ENCODE data around the gene GALNT8. TPM values are rescaled to one million over a fixed set of nuclear protein-coding genes. Genes with fewer than 3 reads are reported as not detected.

Gene GALNT8
- total and polyA plus RNA-seq, 2 of the 8 experiments (the other 6 are each of a cell fraction or from before 2014, with no cell fraction given): 4.7 to 8.3 TPM

- CTCF ChIA-PET (ENCODE audit: partially characterized antibody): no interaction called here
- no peak for FAIRE-seq
- H3K23me2 ChIP-seq (ENCODE audit: low read depth, low read length): no peaks in the 10 kb centered on the region; the same call in 1 of the 2 replicates
- peaks cover 0 to 5% of the 10 kb centered on the region in 2 experiments; a peak in 1 of 4 replicates for H3K9me3 ChIP-seq (ENCODE audit: insufficient read depth in 2 of 2, low read depth in 1 of 2, low read length in 1 of 2)
- no peak for DNase-seq (ENCODE audit: low read depth in 1 of 2, low spot score in 2 of 2)
- no peak overlapping the region for H2AK5ac ChIP-seq (ENCODE audit: low read depth, low read length)
- no peak overlapping the region for H2BK120ac ChIP-seq (replicated peaks; ENCODE audit: low read depth, low read length)
- no peaks in the 10 kb centered on the region for H3K79me1 ChIP-seq (ENCODE audit: low read depth, low read length)
- no peak overlapping the region for H2BK5ac ChIP-seq (ENCODE audit: low read depth, low read length)
- H4K8ac ChIP-seq (ENCODE audit: extremely low read depth, insufficient read depth, low read length): no peak overlapping the region
- H4K5ac ChIP-seq (ENCODE audit: insufficient read length, low read depth, low read length): no peak overlapping the region
- 88% methylated on average over 3 of the region's 3 CpGs; no CpG with 5 or more reads in 1 of the 2 experiments for WGBS, 2 experiments (ENCODE audit: extremely low coverage in 1 of 2, insufficient coverage in 1 of 2, insufficient read length in 1 of 2, insufficient replicate concordance in 2 of 2, low coverage in 1 of 2, low lambda C conversion rate in 2 of 2, missing lambda C conversion rate in 1 of 2)
- TF ChIP-seq PHF8 (conservative IDR thresholded peaks at IDR 0.05; ENCODE audit: low read depth, low read length): no peak
- no peak for TF ChIP-seq POLR2A (IDR thresholded peaks at IDR 0.05; ENCODE audit: control extremely low read depth in 1 of 2, low read depth in 2 of 2, low read length in 2 of 2)
- no peak for TF ChIP-seq KDM4A (IDR thresholded peaks at IDR 0.05; ENCODE audit: low read depth, low read length, severe bottlenecking)
- no peak for TF ChIP-seq ATF3 (IDR thresholded peaks at IDR 0.05; ENCODE audit: insufficient read depth, low read depth, low read length)
- no peak for TF ChIP-seq SP4 (IDR thresholded peaks at IDR 0.05; ENCODE audit: low read length)
- no peak for TF ChIP-seq CTBP2 (IDR thresholded peaks at IDR 0.05; ENCODE audit: borderline replicate concordance, insufficient read depth, insufficient read length, low read length)
- no peak for TF ChIP-seq TCF12 (IDR thresholded peaks at IDR 0.05; ENCODE audit: low read depth, low read length)
- TF ChIP-seq CBX8 (IDR thresholded peaks at IDR 0.05; ENCODE audit: borderline replicate concordance, low read depth, low read length): no peak
- no peak for TF ChIP-seq JUN (IDR thresholded peaks at IDR 0.05; ENCODE audit: low read depth, low read length)
- H3K79me2 ChIP-seq (ENCODE audit: control insufficient read depth in 1 of 2, insufficient read depth in 2 of 2, low read length in 2 of 2): no peaks in the 10 kb centered on the region
- no peaks in the 10 kb centered on the region for H4K20me1 ChIP-seq (replicated peaks in 1 of 2; ENCODE audit: control insufficient read depth in 1 of 2, insufficient read depth in 2 of 2, low read length in 2 of 2)
- no peak overlapping the region for H3K18ac ChIP-seq (ENCODE audit: extremely low read depth, low read length)
- no peak overlapping the region for H4K91ac ChIP-seq (replicated peaks; ENCODE audit: insufficient read length, low read length)
- no peak overlapping the region for H2BK12ac ChIP-seq (ENCODE audit: low read depth, low read length)
- no peak overlapping the region for H3K14ac ChIP-seq (ENCODE audit: insufficient read length)
- H2AFZ ChIP-seq (ENCODE audit: low read length): no peak overlapping the region
- no peak overlapping the region for H3K4me3 ChIP-seq (ENCODE audit: extremely low read depth in 1 of 4, insufficient read depth in 2 of 4, low read depth in 3 of 4, low read length in 4 of 4)
- H3K23ac ChIP-seq (ENCODE audit: insufficient read length): no peak overlapping the region
- POLR2A ChIA-PET (ENCODE audit: partially characterized antibody): no interaction called here
- no peaks in the 10 kb centered on the region; a peak in 1 of 7 replicates for H3K4me1 ChIP-seq (replicated peaks in 1 of 4; ENCODE audit: control insufficient read depth in 3 of 4, insufficient read depth in 4 of 4, low read length in 3 of 4)
- no peak overlapping the region for H3K4ac ChIP-seq (replicated peaks; ENCODE audit: insufficient read length, low read depth, low read length)
- no peak overlapping the region for H3K27ac ChIP-seq (ENCODE audit: low read depth, low read length)
- H3K36me3 ChIP-seq (ENCODE audit: control insufficient read depth in 2 of 4, insufficient read depth in 4 of 4, low read length in 3 of 4): no peaks in the 10 kb centered on the region; a peak in 1 of 8 replicates
- no peak overlapping the region for H3K56ac ChIP-seq (replicated peaks; ENCODE audit: insufficient read length, low read depth, low read length)
- no peaks in the 10 kb centered on the region for H3K27me3 ChIP-seq (replicated peaks in 1 of 4; ENCODE audit: control insufficient read depth in 3 of 4, extremely low read depth in 1 of 4, insufficient read depth in 3 of 4, low read length in 3 of 4)
- H3K4me2 ChIP-seq (ENCODE audit: insufficient read depth in 1 of 2, low read depth in 2 of 2, low read length in 2 of 2): no peak overlapping the region
- H2BK15ac ChIP-seq (ENCODE audit: low read length): no peak overlapping the region
- H2BK20ac ChIP-seq (ENCODE audit: low read length): no peak overlapping the region
- no peak overlapping the region for H3K9ac ChIP-seq (replicated peaks in 1 of 4; ENCODE audit: extremely low read depth in 1 of 4, low read depth in 3 of 4, low read length in 3 of 4)
Measured at GRCh38 chr12:4794491-4794890, 74.3 kb downstream of the GALNT8 start.

Data from H1 (cell line).